GM18909 (cell line): ENCODE measurements around the gene RTN3.
"Not testable (repeated sequence)": the region's sequence is repeated elsewhere in the genome, so short reads cannot be mapped to it uniquely, and the experiment has no call there.

Source experiments
- ATAC-seq: cut with Tn5 transposase; IDR thresholded peaks from one replicate; pipeline ENCODE4 v1.9.1; 2021; ENCODE audit warnings: mild to moderate bottlenecking; ENCODE audit not compliant: unreplicated experiment, poor library complexity

RTN3 gene

GRCh38 chr11:63766531-63767235, 85.4 kb downstream of the RTN3 start:
- no peak for ATAC-seq

- no peak for ATAC-seq
Observed at GRCh38 chr11:63767267-63767564, 85.9 kb downstream of the RTN3 start.

DNA sequence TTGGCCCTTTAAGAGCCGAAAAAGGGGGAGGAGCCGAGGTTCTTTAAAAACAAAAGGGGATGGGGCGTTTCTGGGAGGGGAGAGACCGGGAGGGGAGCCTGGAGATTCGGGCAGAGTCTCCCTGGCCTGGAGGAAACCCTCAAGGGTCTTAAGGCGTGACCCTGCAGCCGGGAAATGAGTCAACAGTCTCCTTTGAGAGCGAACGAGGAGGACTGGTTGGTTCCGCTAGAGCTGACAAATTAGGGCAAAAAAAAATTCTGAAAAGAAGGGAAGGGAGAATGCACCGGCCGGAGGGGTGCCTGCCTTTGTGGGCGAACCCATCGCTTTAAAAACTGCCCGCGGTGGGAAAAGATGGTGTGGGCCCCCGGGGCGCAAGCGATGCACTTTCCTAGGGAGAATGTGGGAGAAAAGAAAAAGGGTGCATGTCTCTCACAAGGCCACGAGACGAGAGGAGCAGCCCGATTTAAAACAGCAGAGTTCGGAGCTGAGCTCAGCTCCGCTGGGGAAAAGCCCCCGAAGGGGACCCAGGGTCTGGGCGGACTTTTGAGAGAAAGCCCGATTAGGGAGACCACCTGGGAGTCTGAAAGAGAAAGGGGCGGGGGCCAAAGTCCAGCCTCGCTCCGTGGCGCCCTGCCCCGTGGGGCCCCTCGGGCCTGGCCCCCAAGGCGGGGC, 86.4 kb downstream of the RTN3 start:
- no peak for ATAC-seq

GRCh38 chr11:63768237-63769041, 87.1 kb downstream of the RTN3 start, which contains the start of gene ZFTA:
ZFTA (minus strand) TSS chr11:63768775; CDS start chr11:63768622, 153 bp downstream.
- peak; percentile 66 for ATAC-seq

DNA sequence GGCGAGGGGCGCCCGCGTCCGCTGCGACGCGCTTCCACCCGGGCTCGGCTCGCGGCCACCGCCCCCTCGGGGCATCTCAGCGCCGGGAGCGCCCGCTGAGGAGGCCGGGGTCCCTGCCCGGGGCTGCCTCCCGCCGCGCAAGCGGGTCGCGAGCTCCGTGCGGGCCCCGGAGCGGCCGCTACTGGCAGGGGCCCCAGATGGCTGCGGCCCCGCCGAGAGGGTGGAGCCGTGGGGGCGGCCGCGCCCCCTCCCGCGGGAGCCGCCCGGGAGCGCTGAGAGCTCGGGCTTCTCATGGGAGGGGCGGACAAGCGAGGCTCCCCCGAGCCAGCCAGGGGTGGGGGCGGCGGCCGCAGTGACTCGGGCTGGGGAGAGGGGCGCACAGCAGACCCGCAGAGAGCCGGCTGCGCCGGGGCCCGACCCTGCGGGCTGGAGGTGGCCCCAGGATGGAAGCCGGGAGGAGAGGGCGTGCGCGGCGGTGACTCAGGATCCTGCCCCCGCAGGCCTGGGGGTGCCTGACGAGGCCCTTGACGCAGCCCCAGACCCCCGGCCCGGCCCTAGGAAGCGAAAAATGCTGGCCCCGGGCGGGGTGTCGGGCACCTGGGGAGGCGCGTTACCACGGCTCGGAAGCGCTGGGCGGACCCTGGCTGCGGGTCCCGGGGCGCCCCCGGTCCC, 87.9 kb downstream of the RTN3 start:
- ATAC-seq = peak; percentile 35

GRCh38 chr11:63769714-63770455, 88.6 kb downstream of the RTN3 start:
- ATAC-seq = no peak

DNA sequence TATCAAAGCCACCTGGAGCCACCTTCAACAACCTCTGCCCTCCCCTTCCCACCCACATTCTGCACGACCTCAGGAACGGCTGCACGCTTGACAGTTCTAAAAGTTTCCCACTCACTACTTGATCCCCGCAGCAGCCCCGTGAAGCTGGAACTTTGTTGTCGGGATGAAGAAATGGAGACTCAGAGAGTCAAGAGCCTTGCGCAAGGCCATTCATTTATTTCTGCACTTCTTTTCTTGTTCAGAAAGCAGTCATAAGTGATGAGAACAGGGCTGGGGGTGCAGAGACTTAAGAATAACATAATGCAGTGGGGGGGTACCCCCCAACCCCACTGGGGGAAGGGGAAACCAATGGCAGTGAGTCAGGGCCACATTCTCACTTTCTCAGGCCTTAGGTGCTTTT, 89.5 kb downstream of the RTN3 start:
- no peak for ATAC-seq

DNA sequence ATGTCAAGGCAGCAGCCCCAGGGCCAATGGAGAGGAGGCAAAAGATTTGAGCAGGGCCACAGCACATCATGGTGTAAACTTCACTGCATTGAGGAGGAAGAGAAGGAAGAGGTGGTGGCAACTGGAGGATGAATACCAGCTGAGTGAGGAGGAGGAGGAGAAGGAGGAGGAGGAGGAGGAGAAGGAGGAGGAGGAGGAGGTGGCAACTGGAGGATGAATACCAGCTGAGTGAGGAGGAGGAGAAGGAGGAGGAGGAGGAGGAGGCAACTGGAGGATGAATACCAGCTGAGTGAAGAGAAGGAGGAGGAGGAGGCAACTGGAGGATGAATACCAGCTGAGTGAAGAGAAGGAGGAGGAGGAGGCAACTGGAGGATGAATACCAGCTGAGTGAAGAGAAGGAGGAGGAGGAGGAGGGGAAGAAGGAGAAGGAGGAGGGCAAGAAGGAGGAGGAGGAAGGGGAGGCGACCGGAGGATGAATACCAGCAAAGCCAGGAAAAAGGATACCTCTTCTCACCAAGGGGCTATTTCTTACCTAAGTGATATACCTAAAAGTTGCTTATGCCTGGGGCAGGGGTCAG, 90.5 kb downstream of the RTN3 start:
- not testable (repeated sequence) for ATAC-seq

GRCh38 chr11:63775191-63775590, 93.9 kb downstream of the RTN3 start:
- no peak for ATAC-seq

DNA sequence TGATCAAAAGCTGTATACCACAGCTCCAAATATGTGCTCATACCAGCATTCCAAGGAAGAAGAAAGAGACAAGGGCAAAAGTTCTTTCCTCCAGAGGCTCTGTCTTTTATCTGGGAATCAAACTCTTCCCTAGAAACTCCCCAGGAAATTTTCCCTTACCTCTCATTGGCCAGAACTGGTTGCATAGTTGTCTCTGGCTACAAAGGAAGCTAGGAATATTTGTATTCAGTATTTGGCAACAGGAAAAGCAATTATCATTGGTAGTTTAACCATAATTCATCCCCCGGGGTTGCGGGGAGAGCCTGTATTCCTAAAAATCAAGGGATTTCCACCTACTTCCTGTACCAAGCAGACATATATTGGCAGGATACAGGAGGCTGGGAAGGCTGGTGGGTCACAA, 97.7 kb downstream of the RTN3 start:
- no peak for ATAC-seq

DNA sequence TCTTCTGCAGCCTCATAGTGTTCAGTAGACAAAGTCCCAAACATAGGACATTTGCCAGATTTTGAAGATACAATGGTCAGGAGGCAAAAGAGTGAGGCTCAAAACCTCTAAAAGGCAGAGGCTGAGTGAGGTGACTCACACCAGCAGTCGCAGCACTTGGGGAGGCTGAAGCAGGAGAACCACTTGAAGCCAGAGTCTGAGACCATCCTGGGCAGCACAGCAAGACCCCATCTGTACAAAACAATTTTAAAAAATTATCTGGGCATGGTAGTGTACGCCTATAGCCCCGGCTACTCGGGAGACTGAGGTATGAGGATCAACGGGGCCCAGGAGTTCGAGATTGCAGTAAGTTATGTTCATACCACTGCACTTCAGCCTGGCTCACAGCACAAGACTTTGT, 101.4 kb downstream of the RTN3 start:
- ATAC-seq = no peak

DNA sequence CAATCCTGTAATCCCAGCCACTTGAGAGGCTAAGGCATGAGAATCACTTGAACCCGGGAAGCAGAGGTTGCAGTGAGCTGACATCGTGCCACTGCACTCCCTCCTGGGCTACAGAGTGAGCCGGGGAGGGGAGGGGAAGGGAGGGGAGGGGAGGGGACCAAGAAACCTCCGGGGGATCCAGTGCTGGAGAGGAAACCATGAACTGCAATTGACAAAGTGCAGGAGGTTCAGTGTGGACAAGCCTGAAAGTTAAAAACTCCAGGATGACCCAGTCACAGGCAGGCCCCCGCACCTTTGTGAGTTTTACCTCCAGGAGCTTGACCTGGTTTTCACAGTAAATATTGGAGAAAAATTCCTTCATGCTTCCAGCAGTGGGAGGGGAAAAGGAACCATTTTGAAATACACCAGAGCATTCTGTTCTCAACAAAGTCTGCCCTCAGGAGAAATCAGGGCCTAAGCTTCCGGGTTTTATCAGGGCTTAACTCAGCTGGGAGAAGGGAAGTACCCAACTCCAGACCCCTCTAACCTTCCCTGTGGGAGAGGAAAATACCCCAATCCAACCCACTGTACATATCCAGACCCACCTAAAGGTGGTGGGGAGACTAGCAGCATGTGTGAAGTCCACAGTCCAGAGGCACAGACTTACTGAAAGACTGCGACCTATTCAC, 102.8 kb downstream of the RTN3 start:
- no peak for ATAC-seq

DNA sequence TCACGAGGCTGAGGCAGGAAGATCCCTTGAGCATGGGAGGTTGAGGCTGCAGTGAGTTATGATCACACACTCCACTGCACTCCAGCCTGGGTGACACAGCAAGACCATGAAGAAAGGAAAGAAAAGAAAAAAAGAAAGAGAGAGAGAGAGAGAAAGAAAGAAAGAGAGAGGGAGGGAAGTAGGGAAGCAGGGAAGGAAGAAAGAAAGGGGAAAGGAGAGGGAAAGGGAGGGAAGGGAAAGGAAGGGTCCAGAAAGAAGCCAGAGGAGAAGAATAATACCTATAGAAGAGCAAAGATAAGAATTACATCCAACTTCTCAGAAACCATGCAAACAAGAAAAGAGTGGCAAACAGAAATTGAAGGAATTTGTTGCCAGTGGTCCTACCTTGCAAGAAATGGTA, 104.5 kb downstream of the RTN3 start:
- ATAC-seq = no peak

- no peak for ATAC-seq
Observed at GRCh38 chr11:63791495-63792167, 110.3 kb downstream of the RTN3 start.

GRCh38 chr11:63793161-63793560, 111.9 kb downstream of the RTN3 start:
- ATAC-seq = no peak

DNA sequence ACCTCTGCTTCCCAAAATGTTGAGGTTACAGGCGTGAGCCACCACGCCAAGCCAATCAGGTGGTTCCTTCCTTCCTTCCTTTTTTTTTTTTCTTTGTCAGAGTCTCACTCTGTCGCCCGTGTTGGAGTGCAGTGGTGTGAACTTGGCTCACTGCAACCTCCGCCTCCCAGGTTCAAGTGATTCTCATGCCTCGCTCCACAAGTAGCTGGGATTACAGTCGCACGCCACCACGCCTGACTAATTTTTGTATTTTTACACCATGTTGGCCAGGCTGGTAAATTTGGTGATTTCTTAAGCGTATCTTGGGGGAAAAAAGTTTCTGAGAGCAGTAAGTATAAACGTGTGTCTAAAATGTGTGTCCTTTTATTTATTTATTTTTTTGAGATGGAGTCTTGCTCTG, 113.8 kb downstream of the RTN3 start:
- ATAC-seq = no peak

DNA sequence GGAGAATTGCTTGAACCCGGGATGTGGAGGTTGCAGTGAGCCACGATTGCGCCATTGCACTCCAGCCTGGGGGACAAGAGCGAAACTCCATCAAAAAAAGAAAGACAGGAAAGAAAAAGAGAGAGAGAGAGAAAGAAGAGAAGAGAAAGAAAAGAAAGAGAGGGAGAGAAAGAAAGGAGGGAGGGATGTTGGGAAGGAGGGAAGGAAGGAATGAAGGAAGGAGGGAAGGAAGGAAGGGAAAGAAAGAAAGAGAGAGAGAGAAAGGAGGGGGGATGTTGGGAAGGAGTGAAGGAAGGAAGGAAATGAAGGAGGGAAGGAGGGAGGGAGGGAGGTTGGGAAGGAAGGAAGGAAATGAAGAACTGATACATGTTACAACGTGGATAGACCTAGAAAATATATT, 119.6 kb downstream of the RTN3 start:
- no peak for ATAC-seq

- no peak for ATAC-seq
Observed at GRCh38 chr11:63802637-63803414, 121.5 kb downstream of the RTN3 start.
